ENCODE data around the gene ZNF526. TPM values are rescaled to one million over a fixed set of nuclear protein-coding genes. Genes with fewer than 3 reads are reported as not detected.

Gene ZNF526
- polyA plus RNA-seq, 1 donor from 2014 or later: 2.1 TPM

- Histone ChIP-seq H3K9me3 (ENCODE audit: low read length) (no peaks in the 10 kb centered on the region), H3K79me2 (replicated peaks; ENCODE audit: insufficient read depth, low read length) (no peaks in the 10 kb centered on the region), H3K4me2 (ENCODE audit: low read length) (no peak overlapping the region), H3K27ac (ENCODE audit: low read length) (no peak overlapping the region), H3K9me2 (ENCODE audit: insufficient read depth, low read length) (no peaks in the 10 kb centered on the region), H4K20me1 (ENCODE audit: insufficient read depth) (peaks cover 3% of the 10 kb centered on the region), H3K27me3 (ENCODE audit: insufficient read depth, low read depth, low read length) (no peaks in the 10 kb centered on the region), H3F3A (ENCODE audit: insufficient read depth, low read length, poor library complexity, severe bottlenecking) (no peaks in the 10 kb centered on the region), H3K9ac (ENCODE audit: low read length) (no peak overlapping the region), H2AFZ (ENCODE audit: low read depth, low read length) (no peak overlapping the region), H3K4me3 (ENCODE audit: low read length) (no peak overlapping the region), H3K36me3 (ENCODE audit: insufficient read depth, low read length) (peaks cover 7% of the 10 kb centered on the region)
- TF ChIP-seq MXI1 (conservative IDR thresholded peaks at IDR 0.05; ENCODE audit: poor library complexity, severe bottlenecking): no peak
- no peak for TF ChIP-seq CTCF (IDR thresholded peaks at IDR 0.05; ENCODE audit: poor library complexity, severe bottlenecking)
- no peak for TF ChIP-seq REST (IDR thresholded peaks at IDR 0.05; ENCODE audit: borderline replicate concordance)
- TF ChIP-seq POLR2AphosphoS5 (IDR thresholded peaks at IDR 0.05): no peak
- no peak for TF ChIP-seq EP300 (conservative IDR thresholded peaks at IDR 0.05; ENCODE audit: poor library complexity, severe bottlenecking)
- TF ChIP-seq EZH2 (IDR thresholded peaks at IDR 0.05; ENCODE audit: borderline replicate concordance, insufficient read depth, low read length, poor library complexity, severe bottlenecking): no peak
- no peak for TF ChIP-seq RAD21 (conservative IDR thresholded peaks at IDR 0.05)
Measured at GRCh38 chr19:42199440-42200115, 20.5 kb upstream of the ZNF526 start.

- Histone ChIP-seq H3K4me3 (ENCODE audit: low read length) (no peak overlapping the region), H3K27ac (ENCODE audit: low read length) (no peak overlapping the region), H4K20me1 (ENCODE audit: insufficient read depth) (peaks cover 3% of the 10 kb centered on the region), H3F3A (ENCODE audit: insufficient read depth, low read length, poor library complexity, severe bottlenecking) (no peaks in the 10 kb centered on the region), H3K27me3 (ENCODE audit: insufficient read depth, low read depth, low read length) (no peaks in the 10 kb centered on the region), H3K9me3 (ENCODE audit: low read length) (no peaks in the 10 kb centered on the region), H3K79me2 (replicated peaks; ENCODE audit: insufficient read depth, low read length) (no peaks in the 10 kb centered on the region), H2AFZ (ENCODE audit: low read depth, low read length) (no peak overlapping the region), H3K36me3 (ENCODE audit: insufficient read depth, low read length) (peaks cover 7% of the 10 kb centered on the region), H3K9ac (ENCODE audit: low read length) (no peak overlapping the region), H3K9me2 (ENCODE audit: insufficient read depth, low read length) (no peaks in the 10 kb centered on the region), H3K4me2 (ENCODE audit: low read length) (no peak overlapping the region)
- TF ChIP-seq EP300 (conservative IDR thresholded peaks at IDR 0.05; ENCODE audit: poor library complexity, severe bottlenecking): no peak
- TF ChIP-seq TAF1 (IDR thresholded peaks at IDR 0.05; ENCODE audit: low read depth): no peak
- TF ChIP-seq SMC3 (conservative IDR thresholded peaks at IDR 0.05; ENCODE audit: poor library complexity): no peak
- no peak for TF ChIP-seq MXI1 (conservative IDR thresholded peaks at IDR 0.05; ENCODE audit: poor library complexity, severe bottlenecking)
- no peak for TF ChIP-seq REST (IDR thresholded peaks at IDR 0.05; ENCODE audit: borderline replicate concordance)
- TF ChIP-seq POLR2AphosphoS5 (IDR thresholded peaks at IDR 0.05): no peak
- no peak for TF ChIP-seq RAD21 (conservative IDR thresholded peaks at IDR 0.05)
Measured at GRCh38 chr19:42200116-42200715, 19.9 kb upstream of the ZNF526 start.

Data from neural cell (in vitro differentiated cells).